OCI-LY1 (cell line): ENCODE measurements around the gene ZNF710.

Experiments
- H2AFZ ChIP-seq: fragments of 200-600 bp; sonication (generic), shearing (Covaris generic); 2 replicates; pipeline ENCODE4 v1.6.0; 2014; ENCODE audit warnings: antibody characterized with exemption, mild to moderate bottlenecking, low read length
- H3F3A ChIP-seq: fragments of 200-600 bp; sonication (generic), shearing (Covaris generic); 2 replicates; pipeline ENCODE4 v1.6.0; 2014; ENCODE audit warnings: mild to moderate bottlenecking, antibody characterized with exemption, low read length, moderate library complexity; ENCODE audit not compliant: insufficient read depth
- H3K27ac ChIP-seq: fragments of 200-600 bp; sonication (generic); 2 replicates; pipeline ENCODE4 v1.5.1; 2014; ENCODE audit warnings: low read length, mixed run types, mild to moderate bottlenecking, low read depth; ENCODE audit not compliant: poor library complexity, severe bottlenecking
- H3K27me3 ChIP-seq: fragments of 200-600 bp; sonication (generic); 2 replicates; pipeline ENCODE4 v1.6.0; 2014; ENCODE audit warnings: antibody characterized with exemption, mild to moderate bottlenecking, low read length, moderate library complexity; ENCODE audit not compliant: insufficient read depth
- H3K36me3 ChIP-seq: fragments of 200-600 bp; sonication (generic); 2 replicates; pipeline ENCODE4 v1.6.1; 2014; ENCODE audit warnings: mild to moderate bottlenecking, antibody characterized with exemption, low read length, moderate library complexity, mixed read lengths; ENCODE audit not compliant: insufficient read depth
- H3K4me1 ChIP-seq: fragments of 200-600 bp; sonication (generic); 2 replicates; pipeline ENCODE4 v1.5.1; 2014; ENCODE audit warnings: mild to moderate bottlenecking, low read length, moderate library complexity; ENCODE audit not compliant: insufficient read depth, severe bottlenecking
- H3K4me2 ChIP-seq: fragments of 200-600 bp; sonication (generic), shearing (Covaris generic); 2 replicates; pipeline ENCODE4 v1.6.1; 2014; ENCODE audit warnings: low read length
- H3K4me3 ChIP-seq: fragments of 200-600 bp; sonication (generic); 2 replicates; pipeline ENCODE4 v1.5.1; 2014; ENCODE audit warnings: low read length, low read depth, mild to moderate bottlenecking, mixed read lengths; ENCODE audit not compliant: poor library complexity, severe bottlenecking
- H3K79me2 ChIP-seq: fragments of 200-600 bp; shearing (Covaris generic); 2 replicates; pipeline ENCODE4 v1.6.1; 2016; ENCODE audit warnings: mixed run types, low read length, mixed read lengths; ENCODE audit not compliant: insufficient read depth
- H3K9ac ChIP-seq: fragments of 200-600 bp; sonication (generic), shearing (Covaris generic); 2 replicates; pipeline ENCODE4 v1.6.1; 2014; ENCODE audit warnings: mild to moderate bottlenecking, low read length, mixed read lengths
- H3K9me2 ChIP-seq: fragments of 200-600 bp; sonication (generic), shearing (Covaris generic); 2 replicates; pipeline ENCODE4 v1.6.1; 2014; ENCODE audit warnings: low read depth, mild to moderate bottlenecking, low read length, mixed read lengths
- H3K9me3 ChIP-seq: fragments of 200-600 bp; shearing (Covaris generic); 2 replicates; pipeline ENCODE4 v1.6.1; 2014; ENCODE audit warnings: low read length, mixed read lengths
- H4K20me1 ChIP-seq: fragments of 200-600 bp; sonication (generic), shearing (Covaris generic); 2 replicates; pipeline ENCODE4 v1.6.0; 2016; ENCODE audit warnings: mild to moderate bottlenecking, low read length; ENCODE audit not compliant: insufficient read depth
- CTCF ChIP-seq: fragments of 200-600 bp; sonication (generic), shearing (Covaris generic); IDR thresholded peaks from 2 replicates; pipeline ENCODE4 v1.5.1; 2017; ENCODE audit warnings: mild to moderate bottlenecking, antibody characterized with exemption, low read length, moderate library complexity, mixed read lengths
- EZH2 ChIP-seq: fragments of 200-600 bp; sonication (generic), shearing (Covaris generic); IDR thresholded peaks from 2 replicates; pipeline ENCODE4 v1.8.0; 2017; ENCODE audit warnings: borderline replicate concordance, mixed run types, mild to moderate bottlenecking, antibody characterized with exemption, low read length, moderate library complexity, mixed read lengths

The ZNF710 gene

GRCh38 chr15:90019611-90020010 lies 18.5 kb downstream of the ZNF710 start:
- Histone ChIP-seq H3K9ac (no peak overlapping the region), H4K20me1 (no peaks in the 10 kb centered on the region), H3K27ac (no peak overlapping the region), H3F3A (no peaks in the 10 kb centered on the region), H3K9me3 (no peaks in the 10 kb centered on the region), H3K27me3 (no peaks in the 10 kb centered on the region), H3K4me1 (peaks cover 19% of the 10 kb centered on the region), H3K9me2 (no peaks in the 10 kb centered on the region), H2AFZ (no peak overlapping the region), H3K79me2 (no peaks in the 10 kb centered on the region), H3K4me2 (no peak overlapping the region), H3K4me3 (no peak overlapping the region), H3K36me3 (no peaks in the 10 kb centered on the region)
- no peak for TF ChIP-seq CTCF
- no peak for TF ChIP-seq EZH2

DNA sequence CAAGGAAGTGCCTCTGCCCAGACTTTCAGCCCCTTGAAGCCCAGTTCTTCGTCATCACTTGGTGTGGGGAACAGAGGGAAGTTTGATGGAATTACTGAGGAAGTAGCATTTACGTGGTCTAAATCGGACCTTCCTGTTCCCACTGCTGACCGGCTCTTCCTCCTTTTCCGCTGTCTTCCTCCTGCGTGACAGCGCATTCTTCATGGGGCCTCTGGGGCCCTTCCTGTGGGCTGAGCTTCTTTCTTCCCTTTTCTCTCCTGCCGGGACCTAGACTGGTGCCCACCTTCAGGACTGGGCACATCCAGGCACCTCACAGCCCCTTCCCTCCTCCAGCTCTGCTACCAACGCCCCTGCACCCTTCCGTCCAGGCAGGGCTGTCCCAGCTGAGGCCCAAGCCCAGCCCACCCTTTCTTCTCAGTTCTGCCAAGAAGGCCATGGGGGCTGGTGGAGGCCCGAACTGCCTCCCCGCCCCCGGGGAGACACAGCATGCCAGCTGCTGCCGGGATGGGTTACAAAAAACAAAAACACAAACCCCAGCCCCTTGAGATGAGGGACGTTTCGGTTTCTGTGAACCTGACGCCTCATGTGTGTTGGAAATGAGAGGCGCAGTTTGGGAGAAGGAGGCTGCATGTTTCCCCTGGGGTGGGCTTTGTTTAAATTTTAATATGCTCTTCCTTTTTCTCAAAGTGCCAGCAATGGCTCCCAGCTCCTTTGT lies 19.1 kb downstream of the ZNF710 start:
- Histone ChIP-seq H3K9ac (no peak overlapping the region), H4K20me1 (no peaks in the 10 kb centered on the region), H3K4me3 (no peak overlapping the region), H2AFZ (no peak overlapping the region), H3K27me3 (no peaks in the 10 kb centered on the region), H3F3A (no peaks in the 10 kb centered on the region), H3K9me2 (no peaks in the 10 kb centered on the region), H3K4me1 (peaks cover 24% of the 10 kb centered on the region), H3K4me2 (no peak overlapping the region), H3K79me2 (no peaks in the 10 kb centered on the region), H3K27ac (no peak overlapping the region), H3K9me3 (no peaks in the 10 kb centered on the region), H3K36me3 (no peaks in the 10 kb centered on the region)
- TF ChIP-seq CTCF (no peak), EZH2 (no peak)

- Histone ChIP-seq H3K27ac (peak overlapping the region; percentile 43), H3K4me2 (no peak overlapping the region), H3K36me3 (no peaks in the 10 kb centered on the region), H3K9ac (no peak overlapping the region), H3K27me3 (no peaks in the 10 kb centered on the region), H4K20me1 (no peaks in the 10 kb centered on the region), H2AFZ (no peak overlapping the region), H3K4me3 (no peak overlapping the region), H3K79me2 (no peaks in the 10 kb centered on the region), H3K4me1 (peaks cover 32% of the 10 kb centered on the region), H3K9me2 (no peaks in the 10 kb centered on the region), H3F3A (no peaks in the 10 kb centered on the region), H3K9me3 (no peaks in the 10 kb centered on the region)
- TF ChIP-seq CTCF = no peak
- TF ChIP-seq EZH2 = no peak
Measured at GRCh38 chr15:90020936-90021507, 19.9 kb downstream of the ZNF710 start.
